ENCODE measurements around the gene SGK1. TPM values are rescaled to one million over a fixed set of nuclear protein-coding genes. Genes with fewer than 3 reads are reported as not detected.
A peak's percentile ranks its signal among the peaks of the same experiment; 100 is the strongest.

SGK1 gene
- total and polyA plus RNA-seq, 4 donors = 68.9 to 299 (median 148) TPM

DNA sequence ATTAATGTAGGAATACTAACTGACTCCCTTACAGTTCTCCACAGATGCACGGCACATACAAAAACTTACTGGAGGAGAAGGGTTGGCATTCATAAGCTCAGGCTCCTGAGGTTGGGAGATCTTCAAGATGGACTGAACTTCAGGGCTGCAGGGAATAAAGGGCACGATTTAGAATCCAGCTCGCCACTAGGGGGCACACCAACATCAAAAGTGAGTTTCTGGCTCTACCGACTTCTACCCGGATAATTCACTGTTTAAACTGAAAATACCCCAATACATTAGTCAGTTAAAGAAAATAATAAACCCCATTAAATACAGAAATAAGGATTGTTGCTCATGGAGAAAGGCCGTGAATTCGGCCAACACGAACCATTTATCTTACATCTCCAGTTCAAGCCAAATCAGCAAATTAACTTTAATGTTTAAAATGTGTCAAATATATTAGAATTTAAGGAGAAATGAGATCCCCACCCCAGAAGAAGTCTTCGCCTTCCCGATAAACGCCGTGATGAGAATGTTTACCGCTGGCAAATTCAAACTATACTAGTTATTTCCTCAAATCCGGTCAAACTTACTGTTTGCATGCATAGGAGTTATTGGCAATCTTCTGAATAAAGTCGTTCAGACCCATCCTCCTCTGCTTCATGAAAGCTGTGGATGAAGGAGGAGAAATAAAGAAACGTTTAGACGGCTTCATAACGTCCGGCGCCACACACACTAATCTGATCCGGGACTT, 143.8 kb downstream of the SGK1 start:
- Histone ChIP-seq H3K36me3 (ENCODE audit: control insufficient read depth in 4 of 4, insufficient read depth in 4 of 4, low read length in 4 of 4) (peaks cover 0 to 21% (median 11%) of the 10 kb centered on the region in 4 donors), H3K27ac (ENCODE audit: low read depth in 1 of 2, low read length in 1 of 2) (peak overlapping the region; percentile 82 to 100), H3K9me3 (ENCODE audit: control insufficient read depth in 4 of 4, insufficient read depth in 3 of 4, low read length in 3 of 4) (no peaks in the 10 kb centered on the region), H3K9ac (ENCODE audit: insufficient read depth in 1 of 2, low read length in 2 of 2) (peak overlapping the region; percentile 26 to 66), H3K27me3 (ENCODE audit: control insufficient read depth in 3 of 3, insufficient read depth in 3 of 3, low read length in 2 of 3) (peaks cover 0 to 8% (median 0%) of the 10 kb centered on the region in 3 donors), H3K4me1 (ENCODE audit: control insufficient read depth in 5 of 5, insufficient read depth in 5 of 5, low read length in 5 of 5) (peaks cover 0 to 19% (median 3%) of the 10 kb centered on the region in 5 donors), H3K4me3 (peak overlapping the region; percentile 70)
- no peak for ATAC-seq (ENCODE audit: insufficient read depth, low FRiP score)
- 0 to 1% methylated on average over 21 of the region's 21 CpGs for WGBS, 2 donors
- peak; percentile 88 to 91 (median 88) for DNase-seq
- peak; percentile 87 for TF ChIP-seq CTCF (IDR thresholded peaks at IDR 0.05; ENCODE audit: control extremely low read depth, extremely low read depth)

DNA sequence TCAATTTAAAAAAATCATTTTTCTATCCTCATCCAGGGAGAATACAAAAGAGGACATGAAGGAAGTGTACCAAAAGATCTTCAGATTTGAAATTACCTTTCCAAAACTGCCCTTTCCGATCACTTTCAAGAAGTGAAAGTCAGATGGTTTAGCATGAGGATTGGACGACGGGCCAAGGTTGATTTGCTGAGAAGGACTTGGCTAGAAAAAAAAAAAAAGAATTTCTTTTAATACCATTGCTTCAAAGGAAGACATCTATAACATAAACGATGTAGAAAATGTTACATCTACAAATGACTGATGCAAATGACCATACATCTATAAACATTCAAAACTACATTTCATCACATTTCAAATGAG, 144.6 kb downstream of the SGK1 start:
- WGBS, 2 donors = 48 to 53% methylated on average over 4 of the region's 4 CpGs
- H3K27me3 ChIP-seq (ENCODE audit: control insufficient read depth in 3 of 3, insufficient read depth in 3 of 3, low read length in 2 of 3) = peaks cover 0 to 8% (median 0%) of the 10 kb centered on the region in 3 donors
- peaks cover 0 to 21% (median 13%) of the 10 kb centered on the region in 4 donors for H3K36me3 ChIP-seq (ENCODE audit: control insufficient read depth in 4 of 4, insufficient read depth in 4 of 4, low read length in 4 of 4)
- H3K4me1 ChIP-seq (ENCODE audit: control insufficient read depth in 5 of 5, insufficient read depth in 5 of 5, low read length in 5 of 5) = peaks cover 0 to 19% (median 3%) of the 10 kb centered on the region in 5 donors
- DNase-seq = no peak
- no peak overlapping the region for H3K27ac ChIP-seq (ENCODE audit: low read depth in 1 of 2, low read length in 1 of 2)
- no peaks in the 10 kb centered on the region for H3K9me3 ChIP-seq (ENCODE audit: control insufficient read depth in 4 of 4, insufficient read depth in 3 of 4, low read length in 3 of 4)
- no peak for TF ChIP-seq CTCF (IDR thresholded peaks at IDR 0.05; ENCODE audit: control extremely low read depth, extremely low read depth)
- no peak for ATAC-seq (ENCODE audit: insufficient read depth, low FRiP score)
- no peak overlapping the region for H3K9ac ChIP-seq (ENCODE audit: insufficient read depth in 1 of 2, low read length in 2 of 2)
- H3K4me3 ChIP-seq = no peak overlapping the region

DNA sequence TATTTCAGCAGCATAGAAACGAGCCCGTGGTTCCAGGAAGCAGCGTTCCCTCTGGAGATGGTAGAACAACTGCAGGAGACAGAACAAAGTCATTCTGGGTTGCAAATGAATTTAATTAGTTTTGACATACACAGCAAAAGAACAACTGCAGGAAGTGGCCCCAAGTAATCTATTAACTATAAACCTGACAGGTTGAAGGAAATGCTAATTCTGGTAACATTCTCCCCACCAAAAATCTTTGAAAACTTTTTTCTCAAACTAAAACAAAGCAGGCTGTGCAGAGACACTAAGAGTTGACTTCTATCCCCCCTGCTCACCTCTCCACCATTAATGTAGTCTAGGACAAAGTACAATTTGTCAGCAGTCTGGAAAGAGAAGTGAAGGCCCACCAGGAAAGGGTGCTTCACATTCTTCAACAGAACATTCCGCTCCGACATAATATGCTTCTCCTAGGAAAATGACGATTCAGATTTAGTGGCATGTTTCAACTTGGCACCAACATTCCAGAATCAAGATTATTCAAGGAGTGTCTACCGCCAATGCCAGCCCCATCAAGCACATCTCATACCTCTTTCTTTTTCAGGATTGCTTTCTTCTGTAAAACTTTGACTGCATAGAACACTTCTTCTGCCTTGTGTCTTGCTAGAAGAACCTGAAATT, 145.1 kb downstream of the SGK1 start:
- H3K9ac ChIP-seq (ENCODE audit: insufficient read depth in 1 of 2, low read length in 2 of 2) = no peak overlapping the region
- 55 to 56% methylated on average over 7 of the region's 7 CpGs for whole genome bisulfite sequencing, 2 donors
- peaks cover 0 to 8% (median 0%) of the 10 kb centered on the region in 3 donors for H3K27me3 ChIP-seq (ENCODE audit: control insufficient read depth in 3 of 3, insufficient read depth in 3 of 3, low read length in 2 of 3)
- no peak for DNase-seq
- H3K27ac ChIP-seq (ENCODE audit: low read depth in 1 of 2, low read length in 1 of 2) = peak overlapping the region in 1 of 2 donors; percentile 46
- H3K9me3 ChIP-seq (ENCODE audit: control insufficient read depth in 4 of 4, insufficient read depth in 3 of 4, low read length in 3 of 4) = no peaks in the 10 kb centered on the region
- H3K4me3 ChIP-seq = peak overlapping the region; percentile 50
- ATAC-seq (ENCODE audit: insufficient read depth, low FRiP score) = no peak
- H3K36me3 ChIP-seq (ENCODE audit: control insufficient read depth in 4 of 4, insufficient read depth in 4 of 4, low read length in 4 of 4) = peaks cover 0 to 22% (median 13%) of the 10 kb centered on the region in 4 donors
- peaks cover 0 to 14% (median 3%) of the 10 kb centered on the region in 5 donors for H3K4me1 ChIP-seq (ENCODE audit: control insufficient read depth in 5 of 5, insufficient read depth in 5 of 5, low read length in 5 of 5)
- TF ChIP-seq CTCF (IDR thresholded peaks at IDR 0.05; ENCODE audit: control extremely low read depth, extremely low read depth) = no peak

Measured in lung (tissue), 12 donors.